Measurements from ENCODE around the gene ARRDC2. TPM values are rescaled to one million over a fixed set of nuclear protein-coding genes. Genes with fewer than 3 reads are reported as not detected.

Gene ARRDC2
- total and polyA plus RNA-seq, 2 of the 13 experiments (the other 11 are each of a cell fraction or from before 2014, with no cell fraction given) = 2.1 to 3.4 TPM

- TF ChIP-seq ZNF431 (CRISPR knock-in tag; IDR thresholded peaks at IDR 0.05; ENCODE audit: borderline replicate concordance, low read depth) = no peak
- no peak for TF ChIP-seq MYNN (CRISPR knock-in tag; IDR thresholded peaks at IDR 0.05; ENCODE audit: low read depth)
- no peak for TF ChIP-seq RFXANK (CRISPR knock-in tag; IDR thresholded peaks at IDR 0.05)
- TF ChIP-seq SALL1 (CRISPR knock-in tag; IDR thresholded peaks at IDR 0.05) = 0 out of 2 replicates have a peak, but pooled peaks have one; percentile 9
- TF ChIP-seq CBFB (CRISPR knock-in tag; IDR thresholded peaks at IDR 0.05) = no peak
- no peak for TF ChIP-seq ZNF136 (CRISPR knock-in tag; IDR thresholded peaks at IDR 0.05; ENCODE audit: low read depth)
- no peak for TF ChIP-seq LCORL (IDR thresholded peaks at IDR 0.05)
- peak; percentile 55; the same call in 1 of the 2 replicates for TF ChIP-seq LCORL (CRISPR knock-in tag; IDR thresholded peaks at IDR 0.05)
- no peak for TF ChIP-seq AGO1 (IDR thresholded peaks at IDR 0.05; ENCODE audit: low read depth, low read length, poor library complexity, severe bottlenecking)
- no peak for TF ChIP-seq EEA1 (CRISPR knock-in tag; IDR thresholded peaks at IDR 0.05; ENCODE audit: borderline replicate concordance)
- TF ChIP-seq REPIN1 (CRISPR knock-in tag; IDR thresholded peaks at IDR 0.05; ENCODE audit: borderline replicate concordance, low read depth) = no peak
- peak; percentile 10; the same call in 1 of the 2 replicates for TF ChIP-seq STAG1 (CRISPR knock-in tag; IDR thresholded peaks at IDR 0.05)
- TF ChIP-seq XBP1 (CRISPR knock-in tag; IDR thresholded peaks at IDR 0.05) = no peak
- TF ChIP-seq FUBP1 (CRISPR knock-in tag; IDR thresholded peaks at IDR 0.05; ENCODE audit: borderline replicate concordance) = no peak
- no peak for TF ChIP-seq ZNF605 (CRISPR knock-in tag; IDR thresholded peaks at IDR 0.05)
- TF ChIP-seq SOX6 (IDR thresholded peaks at IDR 0.05) = no peak
- no peak for TF ChIP-seq SOX6 (CRISPR knock-in tag; IDR thresholded peaks at IDR 0.05)
- no peak for TF ChIP-seq MLLT10 (CRISPR knock-in tag; IDR thresholded peaks at IDR 0.05)
- TF ChIP-seq ZNF124 (CRISPR knock-in tag; IDR thresholded peaks at IDR 0.05) = no peak
- TF ChIP-seq ZNF382 (CRISPR knock-in tag; IDR thresholded peaks at IDR 0.05; ENCODE audit: borderline replicate concordance) = no peak
- TF ChIP-seq, protein P1, sequence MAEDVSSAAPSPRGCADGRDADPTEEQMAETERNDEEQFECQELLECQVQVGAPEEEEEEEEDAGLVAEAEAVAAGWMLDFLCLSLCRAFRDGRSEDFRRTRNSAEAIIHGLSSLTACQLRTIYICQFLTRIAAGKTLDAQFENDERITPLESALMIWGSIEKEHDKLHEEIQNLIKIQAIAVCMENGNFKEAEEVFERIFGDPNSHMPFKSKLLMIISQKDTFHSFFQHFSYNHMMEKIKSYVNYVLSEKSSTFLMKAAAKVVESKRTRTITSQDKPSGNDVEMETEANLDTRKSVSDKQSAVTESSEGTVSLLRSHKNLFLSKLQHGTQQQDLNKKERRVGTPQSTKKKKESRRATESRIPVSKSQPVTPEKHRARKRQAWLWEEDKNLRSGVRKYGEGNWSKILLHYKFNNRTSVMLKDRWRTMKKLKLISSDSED (CRISPR knock-in tag; IDR thresholded peaks at IDR 0.05) = no peak
- TF ChIP-seq TARDBP (CRISPR knock-in tag; IDR thresholded peaks at IDR 0.05) = no peak
- TF ChIP-seq ARID5B (CRISPR knock-in tag; IDR thresholded peaks at IDR 0.05) = no peak
- no peak for TF ChIP-seq NAIF1 (CRISPR knock-in tag; IDR thresholded peaks at IDR 0.05; ENCODE audit: borderline replicate concordance)
- TF ChIP-seq PHF20 (CRISPR knock-in tag; IDR thresholded peaks at IDR 0.05) = peak; percentile 51
- no peak for TF ChIP-seq ZNF891 (CRISPR knock-in tag; IDR thresholded peaks at IDR 0.05)
Observed at GRCh38 chr19:18009412-18010066, 1.6 kb downstream of the ARRDC2 start (continued).
